Keratinocyte (primary cell): ENCODE measurements around the gene CD27.

Source experiments
- CTCF ChIP-seq, 3 experiments: IDR thresholded peaks in 1 of 3; conservative IDR thresholded peaks in 1 of 3; optimal IDR thresholded peaks in 1 of 3; 2 replicates in 2 of 3; 3 replicates in 1 of 3; pipeline versions ENCODE3 to v1.5.1; 2011; ENCODE audit warnings: low read length in 3 of 3, mild to moderate bottlenecking in 3 of 3, moderate library complexity in 2 of 3, control low read depth in 1 of 3, inconsistent platforms in 1 of 3; ENCODE audit not compliant: insufficient read depth in 2 of 3; ENCODE audit errors: extremely low read depth in 1 of 3
- EZH2 ChIP-seq: IDR thresholded peaks from one replicate; pipeline ENCODE4 v1.6.1; 2012; ENCODE audit warnings: inconsistent platforms, mild to moderate bottlenecking, low read length, moderate library complexity

DNA sequence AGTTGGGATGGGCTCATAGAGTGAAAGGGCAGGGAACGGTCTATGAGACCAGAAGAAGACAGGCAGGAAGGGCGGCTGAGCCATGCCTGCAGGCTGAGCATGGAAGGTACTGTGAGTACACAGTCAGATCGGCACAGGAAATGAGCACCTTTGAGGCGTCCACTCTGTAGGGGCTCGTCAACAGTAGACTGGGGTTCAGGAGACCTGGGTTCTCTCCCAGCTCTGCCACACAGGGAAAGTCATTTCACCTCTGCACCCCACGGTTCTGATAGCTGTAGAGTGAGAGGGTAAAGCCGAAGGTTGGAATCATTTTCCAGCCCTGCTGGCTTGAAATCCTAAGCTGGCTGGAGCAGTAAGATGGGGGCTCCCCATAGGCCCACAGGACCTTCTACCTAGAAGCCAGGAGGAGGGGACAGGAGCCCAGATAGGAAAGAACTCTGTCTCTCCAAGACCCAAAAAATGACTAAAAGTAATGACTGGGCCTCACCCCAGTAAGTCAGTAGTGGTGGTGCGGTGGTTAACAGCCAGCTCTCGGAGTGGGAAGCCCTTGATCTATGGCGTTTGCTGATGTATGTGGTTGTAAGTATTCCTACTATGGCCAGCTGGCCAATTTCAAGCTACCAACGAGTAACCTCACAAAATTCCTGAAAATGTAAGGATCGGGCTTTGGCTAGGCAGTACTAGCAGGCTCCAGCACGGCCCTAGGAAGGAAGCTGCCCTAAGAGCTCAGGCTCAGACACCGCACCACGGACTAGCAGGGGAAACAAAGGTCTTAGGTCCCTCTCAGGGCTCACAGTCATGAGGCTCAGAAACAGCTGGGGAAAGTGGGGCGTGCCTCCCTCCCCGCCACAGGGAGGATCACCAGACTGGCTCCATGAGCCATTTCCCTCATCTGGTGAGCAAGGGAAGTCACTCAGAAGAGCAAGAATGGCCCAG lies 10.3 kb upstream of the CD27 start:
- TF ChIP-seq CTCF (optimal IDR thresholded peaks at IDR 0.05 in 1 of 3, IDR thresholded peaks at IDR 0.05 in 1 of 3, conservative IDR thresholded peaks at IDR 0.05 in 1 of 3; ENCODE audit: extremely low read depth in 1 of 3, insufficient read depth in 2 of 3, low read length in 3 of 3) (no peak), EZH2 (no peak)
